Measurements from ENCODE around the gene DOCK2.

DOCK2 gene

GRCh38 chr5:169811680-169812079, 174.6 kb downstream of the DOCK2 start:
- H3K36me3 Mint-ChIP-seq (ENCODE audit: low read depth) = no peaks in the 10 kb centered on the region

GRCh38 chr5:169812786-169813185, 175.7 kb downstream of the DOCK2 start:
- H3K4me1 Mint-ChIP-seq = peaks cover 9% of the 10 kb centered on the region
- no peak overlapping the region for H3K27ac Mint-ChIP-seq
- TF ChIP-seq CTCF (IDR thresholded peaks at IDR 0.05) = no peak
- no peak for DNase-seq
- no peaks in the 10 kb centered on the region for H3K36me3 Mint-ChIP-seq (ENCODE audit: low read depth)
- peaks cover 14% of the 10 kb centered on the region for H3K27me3 Mint-ChIP-seq (ENCODE audit: low read depth, poor library complexity)
- H3K9me3 Mint-ChIP-seq = peaks cover 3% of the 10 kb centered on the region
- no peak overlapping the region for H3K4me3 Mint-ChIP-seq

More at GRCh38 chr5:169811680-169812079, 174.6 kb downstream of the DOCK2 start:
- DNase-seq = no peak
- Mint-ChIP-seq H3K9me3 (peaks cover 3% of the 10 kb centered on the region), H3K4me3 (no peak overlapping the region), H3K4me1 (peaks cover 9% of the 10 kb centered on the region), H3K27ac (no peak overlapping the region), H3K27me3 (ENCODE audit: low read depth, poor library complexity) (peaks cover 14% of the 10 kb centered on the region)
- no peak for TF ChIP-seq CTCF (IDR thresholded peaks at IDR 0.05)

DNA sequence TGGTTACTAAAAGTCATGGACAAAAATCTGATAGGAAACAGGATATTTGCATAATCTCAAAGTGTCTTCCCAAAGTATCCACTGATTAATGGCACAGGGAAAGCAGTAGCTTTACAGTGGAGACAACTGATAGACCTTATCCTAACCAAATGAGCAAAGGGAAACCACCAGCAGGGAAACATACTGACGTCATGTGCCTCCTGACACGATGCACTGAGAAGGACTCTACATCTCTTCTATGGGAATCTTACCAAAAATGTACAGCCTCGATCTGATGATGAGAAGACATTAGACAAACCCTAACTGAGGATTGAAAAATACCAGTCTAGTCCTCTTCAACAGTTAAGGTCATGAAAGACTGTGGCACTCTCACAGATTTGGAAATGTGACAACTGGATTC, 177.0 kb downstream of the DOCK2 start:
- H3K4me1 Mint-ChIP-seq = peaks cover 13% of the 10 kb centered on the region
- no peak for DNase-seq
- H3K9me3 Mint-ChIP-seq = peaks cover 5% of the 10 kb centered on the region
- no peaks in the 10 kb centered on the region for H3K36me3 Mint-ChIP-seq (ENCODE audit: low read depth)
- no peak overlapping the region for H3K27ac Mint-ChIP-seq
- H3K4me3 Mint-ChIP-seq = no peak overlapping the region
- peaks cover 7% of the 10 kb centered on the region for H3K27me3 Mint-ChIP-seq (ENCODE audit: low read depth, poor library complexity)
- TF ChIP-seq CTCF (IDR thresholded peaks at IDR 0.05) = no peak

DNA sequence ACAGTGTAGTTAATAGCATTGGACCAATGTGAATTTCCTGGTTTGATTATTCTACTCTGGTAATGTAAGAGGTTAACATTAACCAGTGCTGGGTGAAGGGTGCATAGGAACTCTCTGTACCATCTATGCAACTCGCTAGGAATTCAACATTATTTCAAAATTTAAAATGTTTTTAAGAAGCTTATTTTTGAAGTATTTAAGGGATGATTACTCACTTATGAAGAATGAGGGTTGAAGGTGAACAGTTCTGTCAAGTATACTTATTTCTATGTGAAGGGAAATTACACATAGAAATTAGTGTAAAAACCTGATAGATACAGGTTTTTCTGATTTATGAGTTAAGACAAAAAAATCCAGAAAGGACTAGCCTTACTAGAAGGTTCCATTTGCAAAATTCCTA, 177.4 kb downstream of the DOCK2 start:
- DNase-seq = no peak
- peaks cover 10% of the 10 kb centered on the region for H3K9me3 Mint-ChIP-seq
- peaks cover 10% of the 10 kb centered on the region for H3K27me3 Mint-ChIP-seq (ENCODE audit: low read depth, poor library complexity)
- H3K36me3 Mint-ChIP-seq (ENCODE audit: low read depth) = no peaks in the 10 kb centered on the region
- no peak overlapping the region for H3K27ac Mint-ChIP-seq
- H3K4me1 Mint-ChIP-seq = peaks cover 11% of the 10 kb centered on the region
- no peak overlapping the region for H3K4me3 Mint-ChIP-seq
- TF ChIP-seq CTCF (IDR thresholded peaks at IDR 0.05) = no peak

DNA sequence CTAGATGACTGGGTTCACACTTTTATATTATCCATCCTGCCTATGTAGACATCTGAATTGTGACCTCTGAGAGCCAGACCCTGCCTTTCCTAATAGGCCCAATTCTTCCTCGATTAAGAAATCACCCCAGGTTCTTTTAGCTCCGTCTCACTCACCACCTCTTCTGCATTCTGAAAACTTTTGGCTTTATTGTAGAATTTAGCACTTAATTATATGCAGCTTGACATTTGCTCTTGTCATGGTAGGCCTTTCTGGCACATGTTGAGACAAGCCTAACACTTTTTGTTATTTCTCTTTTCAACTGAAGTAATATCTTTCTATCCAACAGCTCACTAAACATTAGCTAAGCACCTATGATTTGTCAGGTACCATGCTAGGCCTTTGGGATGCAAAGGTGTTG, 180.0 kb downstream of the DOCK2 start:
- H3K27me3 Mint-ChIP-seq (ENCODE audit: low read depth, poor library complexity) = peaks cover 8% of the 10 kb centered on the region
- TF ChIP-seq CTCF (IDR thresholded peaks at IDR 0.05) = no peak
- no peak for DNase-seq

DNA sequence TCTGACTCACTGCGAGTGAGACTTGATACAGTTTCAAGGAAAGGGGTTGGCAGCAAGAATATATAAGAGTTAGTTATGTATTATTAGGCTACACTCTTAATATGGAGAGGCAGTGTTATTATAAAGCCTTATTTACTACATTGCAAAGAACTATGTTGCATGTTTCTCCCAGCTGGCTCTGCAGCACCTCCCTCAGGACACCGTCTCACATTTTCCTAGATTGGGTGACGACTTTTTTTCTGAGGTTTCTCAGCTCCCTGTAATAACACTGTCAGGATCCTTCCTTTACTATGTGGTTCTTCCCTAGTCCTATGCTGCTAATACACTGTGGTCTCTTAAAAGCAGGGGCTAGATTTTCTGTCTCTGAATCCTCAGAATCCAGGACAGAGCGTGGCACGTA, 189.5 kb downstream of the DOCK2 start:
- H3K4me1 Mint-ChIP-seq = no peaks in the 10 kb centered on the region
- H3K27ac Mint-ChIP-seq = no peak overlapping the region
- no peak for DNase-seq
- H3K36me3 Mint-ChIP-seq (ENCODE audit: low read depth) = no peaks in the 10 kb centered on the region
- H3K27me3 Mint-ChIP-seq (ENCODE audit: low read depth, poor library complexity) = peaks cover 14% of the 10 kb centered on the region
- TF ChIP-seq CTCF (IDR thresholded peaks at IDR 0.05) = no peak
- H3K4me3 Mint-ChIP-seq = no peak overlapping the region
- peaks cover 24% of the 10 kb centered on the region for H3K9me3 Mint-ChIP-seq

More for the DNA sequence above, 180.0 kb downstream of the DOCK2 start:
- H3K36me3 Mint-ChIP-seq (ENCODE audit: low read depth) = no peaks in the 10 kb centered on the region
- no peak overlapping the region for H3K27ac Mint-ChIP-seq
- H3K4me1 Mint-ChIP-seq = peaks cover 6% of the 10 kb centered on the region
- no peak overlapping the region for H3K4me3 Mint-ChIP-seq
- H3K9me3 Mint-ChIP-seq = peaks cover 16% of the 10 kb centered on the region

Measured in nephron progenitor cell (in vitro differentiated cells).